Smooth muscle cell (in vitro differentiated cells): ENCODE measurements around the gene GYG2. TPM values are rescaled to one million over a fixed set of nuclear protein-coding genes. Genes with fewer than 3 reads are reported as not detected.

Experiments used
- DNase-seq: peaks from one replicate; lab custom pipeline; 2025; ENCODE audit not compliant: unreplicated experiment; lab: John Stamatoyannopoulos, UW
- H2AFZ ChIP-seq: fragments of 200-600 bp; sonication (generic); 2 replicates; pipeline ENCODE4 v1.6.0; 2016; ENCODE audit warnings: antibody characterized with exemption, low read depth, mild to moderate bottlenecking
- H3F3A ChIP-seq: fragments of 200-600 bp; sonication (generic); 2 replicates; pipeline ENCODE4 v1.6.0; 2017; ENCODE audit warnings: antibody characterized with exemption, low read depth
- H3K27ac ChIP-seq: fragments of 200-600 bp; sonication (generic); 2 replicates; pipeline ENCODE4 v1.5.1; 2016; ENCODE audit warnings: low read depth, mild to moderate bottlenecking
- H3K27me3 ChIP-seq: fragments of 200-600 bp; sonication (generic); 2 replicates; pipeline ENCODE4 v1.6.1; 2016; ENCODE audit warnings: low read depth, mild to moderate bottlenecking
- H3K36me3 ChIP-seq: fragments of 200-600 bp; sonication (generic); 2 replicates; pipeline ENCODE4 v1.5.1; 2016; ENCODE audit warnings: low read depth
- H3K4me1 ChIP-seq: fragments of 200-600 bp; sonication (generic); 2 replicates; pipeline ENCODE4 v1.5.1; 2016; ENCODE audit warnings: low read depth
- H3K4me2 ChIP-seq: fragments of 200-600 bp; sonication (generic); 2 replicates; pipeline ENCODE4 v1.6.0; 2016; ENCODE audit warnings: mild to moderate bottlenecking
- H3K4me3 ChIP-seq: fragments of 200-600 bp; sonication (generic); 2 replicates; pipeline ENCODE4 v1.5.1; 2016; ENCODE audit warnings: mild to moderate bottlenecking
- H3K79me2 ChIP-seq: fragments of 200-600 bp; sonication (generic); 2 replicates; pipeline ENCODE4 v1.6.0; 2016; ENCODE audit warnings: low read depth, mild to moderate bottlenecking
- H3K9ac ChIP-seq: fragments of 200-600 bp; sonication (generic); 2 replicates; pipeline ENCODE4 v1.6.0; 2016; ENCODE audit warnings: low read depth
- H3K9me3 ChIP-seq: fragments of 200-600 bp; sonication (generic); replicated peaks from 2 replicates; pipeline ENCODE4 v1.5.1; 2016; ENCODE audit warnings: low read depth
- H4K20me1 ChIP-seq: fragments of 200-600 bp; sonication (generic); 2 replicates; pipeline ENCODE4 v1.6.0; 2016; ENCODE audit warnings: low read depth
- WGBS: methylation state at CpG from one replicate; pipeline ENCODE4 v1.1.7; 2016; ENCODE audit warnings: low lambda C conversion rate; 5-methylcytosine and 5-hydroxymethylcytosine counted together
- polyA plus RNA-seq: library from polyadenylated mRNA; unstranded; fragments of >200 nt; fragmentation: Nextera tagmentation; extraction: Ambion mirVana; gene quantifications from 2 replicates; pipeline ENCODE4 v1.2.1, GENCODE V29; 2016
- total RNA-seq: library from RNA; depleted of rRNA; stranded (reverse); fragments of >200 nt; gene quantifications from 2 replicates; pipeline ENCODE4 v1.2.3, GENCODE V29; 2014
- TF ChIP-seq, protein P1 (sequence below): fragments of 200-600 bp; sonication (generic); IDR thresholded peaks from 2 replicates; pipeline ENCODE4 v1.5.1; 2017; ENCODE audit warnings: borderline replicate concordance, mild to moderate bottlenecking, antibody characterized with exemption; ENCODE audit not compliant: insufficient read depth, poor library complexity, severe bottlenecking

GYG2 gene
- total and polyA plus RNA-seq, 2 experiments from 2014 or later, result 23.1 to 44.1 TPM

DNA sequence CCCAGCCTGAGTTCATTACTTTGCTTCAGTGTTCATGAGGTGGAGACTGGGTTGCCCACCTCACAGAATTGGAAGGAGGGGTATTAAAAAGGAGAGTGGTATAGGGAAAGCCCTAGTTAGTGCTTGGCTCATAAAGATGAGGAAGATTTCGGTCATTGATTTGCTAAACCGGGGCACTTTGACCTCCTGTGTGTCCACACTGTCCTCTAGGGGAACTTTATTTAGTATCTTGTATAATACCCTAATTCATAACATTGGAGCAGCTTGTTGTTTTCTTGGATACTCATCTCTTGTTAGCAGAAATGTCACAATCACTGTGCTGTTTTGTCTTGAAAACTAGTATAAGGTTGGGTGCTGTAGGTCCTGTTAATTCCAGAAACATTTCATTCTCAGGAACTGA lies 49.8 kb downstream of the GYG2 start:
- Histone ChIP-seq H2AFZ (no peak overlapping the region), H3F3A (no peaks in the 10 kb centered on the region), H3K4me1 (no peaks in the 10 kb centered on the region), H3K36me3 (no peaks in the 10 kb centered on the region), H4K20me1 (no peaks in the 10 kb centered on the region), H3K27ac (no peak overlapping the region), H3K79me2 (no peaks in the 10 kb centered on the region), H3K4me2 (no peak overlapping the region), H3K27me3 (no peaks in the 10 kb centered on the region), H3K9me3 (peaks cover 5% of the 10 kb centered on the region), H3K4me3 (no peak overlapping the region), H3K9ac (no peak overlapping the region)
- WGBS, result 88% methylated on average over 2 of the region's 2 CpGs
- DNase-seq, result no peak
- TF ChIP-seq, protein P1, sequence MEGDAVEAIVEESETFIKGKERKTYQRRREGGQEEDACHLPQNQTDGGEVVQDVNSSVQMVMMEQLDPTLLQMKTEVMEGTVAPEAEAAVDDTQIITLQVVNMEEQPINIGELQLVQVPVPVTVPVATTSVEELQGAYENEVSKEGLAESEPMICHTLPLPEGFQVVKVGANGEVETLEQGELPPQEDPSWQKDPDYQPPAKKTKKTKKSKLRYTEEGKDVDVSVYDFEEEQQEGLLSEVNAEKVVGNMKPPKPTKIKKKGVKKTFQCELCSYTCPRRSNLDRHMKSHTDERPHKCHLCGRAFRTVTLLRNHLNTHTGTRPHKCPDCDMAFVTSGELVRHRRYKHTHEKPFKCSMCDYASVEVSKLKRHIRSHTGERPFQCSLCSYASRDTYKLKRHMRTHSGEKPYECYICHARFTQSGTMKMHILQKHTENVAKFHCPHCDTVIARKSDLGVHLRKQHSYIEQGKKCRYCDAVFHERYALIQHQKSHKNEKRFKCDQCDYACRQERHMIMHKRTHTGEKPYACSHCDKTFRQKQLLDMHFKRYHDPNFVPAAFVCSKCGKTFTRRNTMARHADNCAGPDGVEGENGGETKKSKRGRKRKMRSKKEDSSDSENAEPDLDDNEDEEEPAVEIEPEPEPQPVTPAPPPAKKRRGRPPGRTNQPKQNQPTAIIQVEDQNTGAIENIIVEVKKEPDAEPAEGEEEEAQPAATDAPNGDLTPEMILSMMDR, result no peak

GRCh38 chrX:2879670-2880069 lies 50.9 kb downstream of the GYG2 start:
- no peak for DNase-seq
- H3K36me3 ChIP-seq, result no peaks in the 10 kb centered on the region
- no peaks in the 10 kb centered on the region for H3F3A ChIP-seq
- H3K79me2 ChIP-seq, result no peaks in the 10 kb centered on the region
- H4K20me1 ChIP-seq, result no peaks in the 10 kb centered on the region
- no peaks in the 10 kb centered on the region for H3K4me1 ChIP-seq
- TF ChIP-seq, protein P1, result no peak
- H3K4me3 ChIP-seq, result no peak overlapping the region
- 95% methylated on average over 1 of the region's 1 CpG for WGBS
- H2AFZ ChIP-seq, result no peak overlapping the region
- H3K9ac ChIP-seq, result no peak overlapping the region
- H3K9me3 ChIP-seq, result no peaks in the 10 kb centered on the region
- H3K27me3 ChIP-seq, result no peaks in the 10 kb centered on the region
- no peak overlapping the region for H3K27ac ChIP-seq
- no peak overlapping the region for H3K4me2 ChIP-seq

DNA sequence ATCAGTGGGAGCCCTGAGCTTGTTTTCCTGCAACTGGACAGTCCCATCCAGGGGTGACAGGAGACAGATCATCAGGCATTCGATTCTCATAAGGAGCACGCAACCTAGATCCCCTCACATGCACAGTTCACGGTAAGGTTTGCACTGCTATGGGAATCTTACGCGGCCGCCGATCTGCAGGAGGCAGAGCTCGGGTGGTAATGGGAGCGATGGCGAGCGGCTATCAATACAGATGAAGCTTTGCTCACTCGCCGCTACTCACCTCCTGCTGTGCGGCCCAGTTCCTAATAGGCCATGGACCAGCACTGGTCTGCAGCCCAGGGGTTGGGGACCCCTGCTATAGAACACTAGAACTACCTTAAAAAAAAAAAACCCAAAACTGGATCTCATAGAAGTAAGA lies 55.0 kb downstream of the GYG2 start:
- no peak overlapping the region for H2AFZ ChIP-seq
- H4K20me1 ChIP-seq, result no peaks in the 10 kb centered on the region
- H3K36me3 ChIP-seq, result no peaks in the 10 kb centered on the region
- H3K4me1 ChIP-seq, result peaks cover under 1% of the 10 kb centered on the region
- no peaks in the 10 kb centered on the region for H3K9me3 ChIP-seq
- peaks cover 2% of the 10 kb centered on the region for H3F3A ChIP-seq
- no peak overlapping the region for H3K27ac ChIP-seq
- H3K9ac ChIP-seq, result no peak overlapping the region
- TF ChIP-seq, protein P1, result no peak
- no peaks in the 10 kb centered on the region for H3K27me3 ChIP-seq
- no peaks in the 10 kb centered on the region for H3K79me2 ChIP-seq
- H3K4me3 ChIP-seq, result no peak overlapping the region
- no peak for DNase-seq
- whole genome bisulfite sequencing, result 97% methylated on average over 14 of the region's 14 CpGs
- H3K4me2 ChIP-seq, result no peak overlapping the region

- Histone ChIP-seq H3K36me3 (no peaks in the 10 kb centered on the region), H3K27me3 (no peaks in the 10 kb centered on the region), H2AFZ (no peak overlapping the region), H3K9me3 (no peaks in the 10 kb centered on the region), H3K27ac (no peak overlapping the region), H3F3A (peaks cover 4% of the 10 kb centered on the region), H3K79me2 (no peaks in the 10 kb centered on the region), H3K4me2 (no peak overlapping the region), H3K4me3 (no peak overlapping the region), H4K20me1 (no peaks in the 10 kb centered on the region), H3K9ac (no peak overlapping the region), H3K4me1 (peaks cover 17% of the 10 kb centered on the region)
- TF ChIP-seq, protein P1, result no peak
- no peak for DNase-seq
- 80% methylated on average over 7 of the region's 7 CpGs for WGBS
Measured at GRCh38 chrX:2888309-2888708, 59.6 kb downstream of the GYG2 start.
